Vagina (tissue), 2 donors: Measurements from ENCODE around the gene NADK2. TPM values are rescaled to one million over a fixed set of nuclear protein-coding genes. Genes with fewer than 3 reads are reported as not detected.

ENCODE experiments used
- DNase-seq, 2 donors: peaks; one replicate each; pipeline ENCODE4 v3.0.0-alpha.2; 2017; ENCODE audit errors: extremely low spot score in 2 of 2
- H3K27ac ChIP-seq: fragments of 200-600 bp; sonication (generic); one replicate; pipeline ENCODE4 v1.5.1; 2019
- H3K27me3 ChIP-seq: fragments of 200-600 bp; sonication (generic); one replicate; pipeline ENCODE4 v1.5.1; 2019
- H3K36me3 ChIP-seq, 2 donors: fragments of 200-600 bp; sonication (generic); one replicate each; pipeline ENCODE4 v1.5.1; 2017 to 2019
- H3K4me1 ChIP-seq: fragments of 200-600 bp; sonication (generic); one replicate; pipeline ENCODE4 v1.5.1; 2019
- H3K4me3 ChIP-seq, 2 donors: fragments of 200-600 bp; sonication (generic); 1 replicate in 1 of 2; 2 replicates in 1 of 2; pipeline ENCODE4 v1.5.1; 2016 to 2019
- H3K9me3 ChIP-seq: fragments of 200-600 bp; sonication (generic); one replicate; pipeline ENCODE4 v1.5.1; 2019
- CTCF ChIP-seq, 3 experiments: fragments of 450-650 bp in 2 of 3; fragments of 200-600 bp in 1 of 3; sonication (generic) in 1 of 3; IDR thresholded peaks; one replicate each; pipeline ENCODE4 v1.5.1; 2017 to 2019; ENCODE audit warnings: antibody characterized with exemption in 3 of 3, mild to moderate bottlenecking in 2 of 3, moderate library complexity in 2 of 3
- POLR2A ChIP-seq, 2 donors: fragments of 450-650 bp; IDR thresholded peaks; one replicate each; pipeline ENCODE4 v1.6.1; 2017; ENCODE audit warnings: antibody characterized with exemption in 2 of 2, mild to moderate bottlenecking in 2 of 2, moderate library complexity in 2 of 2
- POLR2AphosphoS5 ChIP-seq, 2 donors: sonication (generic); formaldehyde crosslinking; IDR thresholded peaks; one replicate each; pipeline ENCODE4 v1.9.0; 2017; ENCODE audit warnings: antibody characterized with exemption in 2 of 2, mild to moderate bottlenecking in 2 of 2, low read depth in 1 of 2; ENCODE audit not compliant: insufficient read depth in 1 of 2
- intact Hi-C: fragments of 100-400 bp; cut with DNase I; formaldehyde crosslinking; loops from one replicate; pipeline ENCODE4 v1.15.1; 2023
- total RNA-seq: library from RNA; depleted of rRNA; stranded (reverse); fragments of >200 nt; gene quantifications from one replicate; pipeline ENCODE4 v1.2.3, GENCODE V29; 2016

The NADK2 gene
- total RNA-seq, 1 donor from 2014 or later = 9.6 TPM

GRCh38 chr5:36209664-36210063, 32.1 kb downstream of the NADK2 start:
- no peak overlapping the region for H3K4me3 ChIP-seq
- DNase-seq = no peak
- no peaks in the 10 kb centered on the region for H3K9me3 ChIP-seq
- H3K4me1 ChIP-seq = no peaks in the 10 kb centered on the region
- intact Hi-C loops = no loop called here
- TF ChIP-seq CTCF (IDR thresholded peaks at IDR 0.05) = no peak
- TF ChIP-seq POLR2AphosphoS5 (IDR thresholded peaks at IDR 0.05; ENCODE audit: insufficient read depth in 1 of 2, low read depth in 1 of 2) = no peak
- no peak for TF ChIP-seq POLR2A (IDR thresholded peaks at IDR 0.05)
- H3K27ac ChIP-seq = no peak overlapping the region
- peaks cover 0 to 6% of the 10 kb centered on the region in 2 donors for H3K36me3 ChIP-seq
- H3K27me3 ChIP-seq = no peaks in the 10 kb centered on the region

- Histone ChIP-seq H3K27me3 (no peaks in the 10 kb centered on the region), H3K9me3 (no peaks in the 10 kb centered on the region), H3K4me1 (no peaks in the 10 kb centered on the region), H3K4me3 (no peak overlapping the region), H3K27ac (no peak overlapping the region), H3K36me3 (peaks cover 0 to 12% of the 10 kb centered on the region in 2 donors)
- intact Hi-C loops = no loop called here
- TF ChIP-seq POLR2A (IDR thresholded peaks at IDR 0.05) (no peak), CTCF (IDR thresholded peaks at IDR 0.05) (no peak), POLR2AphosphoS5 (IDR thresholded peaks at IDR 0.05; ENCODE audit: insufficient read depth in 1 of 2, low read depth in 1 of 2) (no peak)
- DNase-seq = no peak
Measured at GRCh38 chr5:36208786-36209185, 32.9 kb downstream of the NADK2 start.

GRCh38 chr5:36206913-36207312, 34.8 kb downstream of the NADK2 start:
- TF ChIP-seq CTCF (IDR thresholded peaks at IDR 0.05) = no peak
- no peak for TF ChIP-seq POLR2A (IDR thresholded peaks at IDR 0.05)
- no peak for TF ChIP-seq POLR2AphosphoS5 (IDR thresholded peaks at IDR 0.05; ENCODE audit: insufficient read depth in 1 of 2, low read depth in 1 of 2)
- Histone ChIP-seq H3K4me3 (no peak overlapping the region), H3K4me1 (no peaks in the 10 kb centered on the region), H3K27me3 (no peaks in the 10 kb centered on the region), H3K27ac (no peak overlapping the region), H3K36me3 (peaks cover 0 to 17% of the 10 kb centered on the region in 2 donors), H3K9me3 (no peaks in the 10 kb centered on the region)
- DNase-seq = no peak
- intact Hi-C loops = no loop called here

GRCh38 chr5:36205329-36205728, 36.4 kb downstream of the NADK2 start:
- H3K27ac ChIP-seq = no peak overlapping the region
- no peak overlapping the region for H3K4me3 ChIP-seq
- H3K4me1 ChIP-seq = no peaks in the 10 kb centered on the region
- H3K9me3 ChIP-seq = no peaks in the 10 kb centered on the region
- no peaks in the 10 kb centered on the region for H3K27me3 ChIP-seq
- peaks cover 0 to 25% of the 10 kb centered on the region in 2 donors for H3K36me3 ChIP-seq
- TF ChIP-seq POLR2A (IDR thresholded peaks at IDR 0.05) (no peak), CTCF (IDR thresholded peaks at IDR 0.05) (no peak), POLR2AphosphoS5 (IDR thresholded peaks at IDR 0.05; ENCODE audit: insufficient read depth in 1 of 2, low read depth in 1 of 2) (no peak)
- no peak for DNase-seq
- intact Hi-C loops = no loop called here

GRCh38 chr5:36202521-36202961, 39.2 kb downstream of the NADK2 start:
- H3K27me3 ChIP-seq = no peaks in the 10 kb centered on the region
- no peak overlapping the region for H3K4me3 ChIP-seq
- DNase-seq = no peak
- no peaks in the 10 kb centered on the region for H3K9me3 ChIP-seq
- H3K4me1 ChIP-seq = no peaks in the 10 kb centered on the region
- no peak overlapping the region for H3K27ac ChIP-seq
- TF ChIP-seq POLR2A (IDR thresholded peaks at IDR 0.05) (no peak), CTCF (IDR thresholded peaks at IDR 0.05) (no peak), POLR2AphosphoS5 (IDR thresholded peaks at IDR 0.05; ENCODE audit: insufficient read depth in 1 of 2, low read depth in 1 of 2) (no peak)
- peaks cover 0 to 35% of the 10 kb centered on the region in 2 donors for H3K36me3 ChIP-seq
- intact Hi-C loops = no loop called here
